HepG2 (cell line): Measurements from ENCODE around the gene CMIP. TPM values are rescaled to one million over a fixed set of nuclear protein-coding genes. Genes with fewer than 3 reads are reported as not detected.
A peak's percentile ranks its signal among the peaks of the same experiment; 100 is the strongest.

Source experiments
- CBX1 ChIP-seq: IDR thresholded peaks from one replicate; pipeline ENCODE4 v1.6.1; 2016; ENCODE audit warnings: antibody characterized with exemption, low read depth
- GATAD2A ChIP-seq: IDR thresholded peaks from 2 replicates; pipeline ENCODE4 v1.6.1; 2016
- GZF1 ChIP-seq: sonication (generic); formaldehyde crosslinking; IDR thresholded peaks from 2 replicates; pipeline ENCODE4 v1.5.1; 2020; ENCODE audit warnings: mild to moderate bottlenecking, missing genetic modification reagents
- JUNB ChIP-seq: sonication (generic); formaldehyde crosslinking; IDR thresholded peaks from 2 replicates; pipeline ENCODE4 v1.8.0; 2022; ENCODE audit warnings: missing genetic modification reagents, mild to moderate bottlenecking, borderline replicate concordance
- KDM1A ChIP-seq: IDR thresholded peaks from 2 replicates; pipeline ENCODE4 v1.6.1; 2016; ENCODE audit warnings: missing compliant biosample characterization
- MIXL1 ChIP-seq: IDR thresholded peaks from 2 replicates; pipeline ENCODE4 v1.6.1; 2016
- NR2F2 ChIP-seq: IDR thresholded peaks from 2 replicates; pipeline ENCODE4 v1.6.1; 2012; ENCODE audit warnings: low read depth, inconsistent platforms, borderline replicate concordance
- POLR2A ChIP-seq, 2 experiments: IDR thresholded peaks; 2 replicates each; pipeline ENCODE4 v1.6.1; 2011; ENCODE audit warnings: low read depth in 2 of 2, low read length in 2 of 2, mild to moderate bottlenecking in 1 of 2, moderate library complexity in 1 of 2; ENCODE audit not compliant: insufficient read depth in 1 of 2
- RNF2 ChIP-seq: fragments of 450-650 bp; conservative IDR thresholded peaks from 2 replicates; pipeline ENCODE4 v1.6.1; 2016; ENCODE audit warnings: low read depth
- SAP130 ChIP-seq: IDR thresholded peaks from 2 replicates; pipeline ENCODE4 v1.6.1; 2016; ENCODE audit warnings: low read depth
- SMAD3 ChIP-seq: sonication (generic); formaldehyde crosslinking; IDR thresholded peaks from 2 replicates; pipeline ENCODE4 v1.4.0; 2020; ENCODE audit warnings: missing genetic modification reagents
- TEAD3 ChIP-seq: optimal IDR thresholded peaks from 2 replicates; pipeline ENCODE3; 2016; ENCODE audit warnings: borderline replicate concordance
- ZBTB7A ChIP-seq: sonication (generic); formaldehyde crosslinking; IDR thresholded peaks from 2 replicates; pipeline ENCODE4 v1.8.0; 2022; ENCODE audit warnings: mild to moderate bottlenecking, missing genetic modification reagents
- ZNF138 ChIP-seq: sonication (generic); formaldehyde crosslinking; IDR thresholded peaks from 2 replicates; pipeline ENCODE4 v1.5.0; 2020; ENCODE audit warnings: mild to moderate bottlenecking, low read depth, missing genetic modification reagents
- ZNF451 ChIP-seq: sonication (generic); formaldehyde crosslinking; IDR thresholded peaks from 2 replicates; pipeline ENCODE4 v1.5.0; 2020; ENCODE audit warnings: mild to moderate bottlenecking, missing genetic modification reagents
- ZNF550 ChIP-seq: sonication (generic); formaldehyde crosslinking; IDR thresholded peaks from 2 replicates; pipeline ENCODE4 v1.4.0; 2020; ENCODE audit warnings: mild to moderate bottlenecking, missing genetic modification reagents, borderline replicate concordance
- ZNF572 ChIP-seq: sonication (generic); formaldehyde crosslinking; IDR thresholded peaks from 2 replicates; pipeline ENCODE4 v1.5.1; 2020; ENCODE audit warnings: mild to moderate bottlenecking, missing genetic modification reagents
- ZNF772 ChIP-seq: sonication (generic); formaldehyde crosslinking; IDR thresholded peaks from 2 replicates; pipeline ENCODE4 v1.5.0; 2020; ENCODE audit warnings: mild to moderate bottlenecking, missing genetic modification reagents
- ZZZ3 ChIP-seq: sonication (generic); formaldehyde crosslinking; IDR thresholded peaks from 2 replicates; pipeline ENCODE4 v1.4.0; 2020; ENCODE audit warnings: missing genetic modification reagents, mild to moderate bottlenecking, borderline replicate concordance
- polyA plus RNA-seq, 8 experiments: library from polyadenylated mRNA; depleted of rRNA in 3 of 8; stranded (reverse) in 7 of 8; unstranded in 1 of 8; fragments of >200 nt; fragmentation: Illumina TruSeq in 4 of 8; extraction: Trizol in 4 of 8; gene quantifications; 2 replicates each; pipeline versions ENCODE4 v1.2.1 to v1.2.3, GENCODE V29; 2011 to 2016; ENCODE audit warnings: low read depth in 4 of 8, missing spikeins in 1 of 8, mixed read lengths in 1 of 8; ENCODE audit not compliant: insufficient read depth in 1 of 8
- total RNA-seq, 5 experiments: library from RNA; depleted of rRNA; stranded (reverse); fragments of >200 nt; fragmentation: Illumina TruSeq; extraction: Trizol; gene quantifications; 2 replicates each; pipeline ENCODE4 v1.2.3, GENCODE V29; 2016; ENCODE audit warnings: low read depth in 1 of 5
- TF ChIP-seq, protein P1 (sequence below): sonication (generic); formaldehyde crosslinking; IDR thresholded peaks from 2 replicates; pipeline ENCODE4 v1.4.0; 2020; ENCODE audit warnings: low read depth, mild to moderate bottlenecking, missing genetic modification reagents
- TF ChIP-seq, protein P2 (sequence below): sonication (generic); formaldehyde crosslinking; IDR thresholded peaks from 2 replicates; pipeline ENCODE4 v1.5.0; 2020; ENCODE audit warnings: mild to moderate bottlenecking, missing genetic modification reagents
- TF ChIP-seq, protein P3 (sequence below): sonication (generic); IDR thresholded peaks from 2 replicates; pipeline ENCODE4 v1.6.1; 2016; ENCODE audit warnings: low read depth, borderline replicate concordance
- TF ChIP-seq, protein P4 (sequence below): fragments of 450-650 bp; IDR thresholded peaks from 2 replicates; pipeline ENCODE4 v1.6.1; 2017
- TF ChIP-seq, protein P5 (sequence below): sonication (generic); formaldehyde crosslinking; IDR thresholded peaks from 2 replicates; pipeline ENCODE4 v1.4.0; 2020; ENCODE audit warnings: missing genetic modification reagents

Gene CMIP
- total and polyA plus RNA-seq, 2 of the 13 experiments (the other 11 are each of a cell fraction or from before 2014, with no cell fraction given): 10.9 to 18.1 TPM

DNA sequence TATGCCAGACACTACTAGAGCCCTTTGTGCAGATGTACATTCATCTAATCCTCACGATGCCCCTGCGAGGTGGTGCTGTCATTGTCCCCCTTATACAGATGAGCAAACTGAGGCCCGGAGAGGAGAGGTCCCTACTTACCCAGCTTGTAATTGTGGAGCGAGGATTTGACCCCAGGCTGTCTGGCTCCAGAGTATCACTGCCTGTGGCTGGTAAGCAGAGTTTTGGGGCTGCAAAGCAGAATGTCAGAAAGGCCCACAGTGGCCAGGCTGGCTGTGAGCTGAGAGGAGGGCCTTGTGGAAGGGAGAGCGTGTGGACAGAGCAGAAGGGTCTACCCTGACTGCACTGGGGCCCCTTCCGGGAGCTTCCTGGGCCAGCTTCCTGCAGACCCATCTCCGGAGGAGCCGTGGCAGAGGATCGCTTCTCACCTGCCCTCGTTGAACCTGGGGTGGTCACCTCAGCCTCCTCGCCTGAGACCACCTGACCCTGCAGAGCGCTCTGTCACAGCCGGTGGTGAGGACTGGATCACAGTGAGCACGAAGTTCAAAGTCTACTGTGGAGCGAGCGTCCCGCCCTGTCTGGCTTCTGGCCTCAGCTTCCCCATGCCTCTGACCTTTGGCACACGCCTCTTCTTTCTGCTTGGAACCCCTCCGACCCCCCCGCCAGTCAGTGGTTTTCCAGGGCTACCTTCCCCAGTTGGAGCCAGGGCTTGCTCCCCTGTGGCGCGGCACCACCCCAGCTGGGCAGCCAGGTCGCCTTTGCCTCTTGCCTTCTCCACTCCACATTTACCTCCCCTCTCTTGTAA, 12.1 kb downstream of the CMIP start (continued):
- TF ChIP-seq, protein P1, sequence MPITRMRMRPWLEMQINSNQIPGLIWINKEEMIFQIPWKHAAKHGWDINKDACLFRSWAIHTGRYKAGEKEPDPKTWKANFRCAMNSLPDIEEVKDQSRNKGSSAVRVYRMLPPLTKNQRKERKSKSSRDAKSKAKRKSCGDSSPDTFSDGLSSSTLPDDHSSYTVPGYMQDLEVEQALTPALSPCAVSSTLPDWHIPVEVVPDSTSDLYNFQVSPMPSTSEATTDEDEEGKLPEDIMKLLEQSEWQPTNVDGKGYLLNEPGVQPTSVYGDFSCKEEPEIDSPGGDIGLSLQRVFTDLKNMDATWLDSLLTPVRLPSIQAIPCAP (CRISPR knock-in tag): no peak
- TF ChIP-seq, protein P2, sequence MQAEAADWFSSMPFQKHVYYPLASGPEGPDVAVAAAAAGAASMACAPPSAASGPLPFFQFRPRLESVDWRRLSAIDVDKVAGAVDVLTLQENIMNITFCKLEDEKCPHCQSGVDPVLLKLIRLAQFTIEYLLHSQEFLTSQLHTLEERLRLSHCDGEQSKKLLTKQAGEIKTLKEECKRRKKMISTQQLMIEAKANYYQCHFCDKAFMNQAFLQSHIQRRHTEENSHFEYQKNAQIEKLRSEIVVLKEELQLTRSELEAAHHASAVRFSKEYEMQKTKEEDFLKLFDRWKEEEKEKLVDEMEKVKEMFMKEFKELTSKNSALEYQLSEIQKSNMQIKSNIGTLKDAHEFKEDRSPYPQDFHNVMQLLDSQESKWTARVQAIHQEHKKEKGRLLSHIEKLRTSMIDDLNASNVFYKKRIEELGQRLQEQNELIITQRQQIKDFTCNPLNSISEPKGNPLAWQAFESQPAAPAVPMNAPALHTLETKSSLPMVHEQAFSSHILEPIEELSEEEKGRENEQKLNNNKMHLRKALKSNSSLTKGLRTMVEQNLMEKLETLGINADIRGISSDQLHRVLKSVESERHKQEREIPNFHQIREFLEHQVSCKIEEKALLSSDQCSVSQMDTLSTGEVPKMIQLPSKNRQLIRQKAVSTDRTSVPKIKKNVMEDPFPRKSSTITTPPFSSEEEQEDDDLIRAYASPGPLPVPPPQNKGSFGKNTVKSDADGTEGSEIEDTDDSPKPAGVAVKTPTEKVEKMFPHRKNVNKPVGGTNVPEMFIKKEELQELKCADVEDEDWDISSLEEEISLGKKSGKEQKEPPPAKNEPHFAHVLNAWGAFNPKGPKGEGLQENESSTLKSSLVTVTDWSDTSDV (CRISPR knock-in tag): no peak
- TF ChIP-seq MIXL1 (CRISPR knock-in tag) (peak; percentile 66; the same call in 1 of the 2 replicates), SAP130 (CRISPR knock-in tag) (peak; percentile 95), RNF2 (peak; percentile 82), SMAD3 (CRISPR knock-in tag) (peak; percentile 91), ZNF451 (CRISPR knock-in tag) (peak; percentile 82; the same call in 1 of the 2 replicates), CBX1 (no peak), KDM1A (CRISPR knock-in tag) (peak; percentile 95), ZNF138 (CRISPR knock-in tag) (peak; percentile 86; the same call in 1 of the 2 replicates), ZBTB7A (CRISPR knock-in tag) (peak; percentile 88), POLR2A (IDR thresholded peaks at IDR 0.05; ENCODE audit: insufficient read depth in 1 of 2, low read depth in 2 of 2, low read length in 2 of 2) (peak; percentile 62 to 63; a peak in 3 of 4 replicates), JUNB (CRISPR knock-in tag) (no peak), NR2F2 (peak; percentile 76; the same call in 1 of the 2 replicates), ZNF572 (CRISPR knock-in tag) (peak; percentile 62; the same call in 1 of the 2 replicates), ZNF772 (CRISPR knock-in tag) (peak; percentile 94; the same call in 1 of the 2 replicates), GZF1 (CRISPR knock-in tag) (0 out of 2 replicates have a peak, but pooled peaks have one; percentile 1), GATAD2A (CRISPR knock-in tag) (peak; percentile 93), ZNF550 (no peak), ZZZ3 (CRISPR knock-in tag) (0 out of 2 replicates have a peak, but pooled peaks have one; percentile 4), TEAD3 (CRISPR knock-in tag) (peak; percentile 78)
- TF ChIP-seq, protein P3, sequence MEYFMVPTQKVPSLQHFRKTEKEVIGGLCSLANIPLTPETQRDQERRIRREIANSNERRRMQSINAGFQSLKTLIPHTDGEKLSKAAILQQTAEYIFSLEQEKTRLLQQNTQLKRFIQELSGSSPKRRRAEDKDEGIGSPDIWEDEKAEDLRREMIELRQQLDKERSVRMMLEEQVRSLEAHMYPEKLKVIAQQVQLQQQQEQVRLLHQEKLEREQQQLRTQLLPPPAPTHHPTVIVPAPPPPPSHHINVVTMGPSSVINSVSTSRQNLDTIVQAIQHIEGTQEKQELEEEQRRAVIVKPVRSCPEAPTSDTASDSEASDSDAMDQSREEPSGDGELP: peak; percentile 77; the same call in 1 of the 2 replicates
- TF ChIP-seq, protein P4, sequence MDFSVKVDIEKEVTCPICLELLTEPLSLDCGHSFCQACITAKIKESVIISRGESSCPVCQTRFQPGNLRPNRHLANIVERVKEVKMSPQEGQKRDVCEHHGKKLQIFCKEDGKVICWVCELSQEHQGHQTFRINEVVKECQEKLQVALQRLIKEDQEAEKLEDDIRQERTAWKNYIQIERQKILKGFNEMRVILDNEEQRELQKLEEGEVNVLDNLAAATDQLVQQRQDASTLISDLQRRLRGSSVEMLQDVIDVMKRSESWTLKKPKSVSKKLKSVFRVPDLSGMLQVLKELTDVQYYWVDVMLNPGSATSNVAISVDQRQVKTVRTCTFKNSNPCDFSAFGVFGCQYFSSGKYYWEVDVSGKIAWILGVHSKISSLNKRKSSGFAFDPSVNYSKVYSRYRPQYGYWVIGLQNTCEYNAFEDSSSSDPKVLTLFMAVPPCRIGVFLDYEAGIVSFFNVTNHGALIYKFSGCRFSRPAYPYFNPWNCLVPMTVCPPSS: no peak
- TF ChIP-seq, protein P5, sequence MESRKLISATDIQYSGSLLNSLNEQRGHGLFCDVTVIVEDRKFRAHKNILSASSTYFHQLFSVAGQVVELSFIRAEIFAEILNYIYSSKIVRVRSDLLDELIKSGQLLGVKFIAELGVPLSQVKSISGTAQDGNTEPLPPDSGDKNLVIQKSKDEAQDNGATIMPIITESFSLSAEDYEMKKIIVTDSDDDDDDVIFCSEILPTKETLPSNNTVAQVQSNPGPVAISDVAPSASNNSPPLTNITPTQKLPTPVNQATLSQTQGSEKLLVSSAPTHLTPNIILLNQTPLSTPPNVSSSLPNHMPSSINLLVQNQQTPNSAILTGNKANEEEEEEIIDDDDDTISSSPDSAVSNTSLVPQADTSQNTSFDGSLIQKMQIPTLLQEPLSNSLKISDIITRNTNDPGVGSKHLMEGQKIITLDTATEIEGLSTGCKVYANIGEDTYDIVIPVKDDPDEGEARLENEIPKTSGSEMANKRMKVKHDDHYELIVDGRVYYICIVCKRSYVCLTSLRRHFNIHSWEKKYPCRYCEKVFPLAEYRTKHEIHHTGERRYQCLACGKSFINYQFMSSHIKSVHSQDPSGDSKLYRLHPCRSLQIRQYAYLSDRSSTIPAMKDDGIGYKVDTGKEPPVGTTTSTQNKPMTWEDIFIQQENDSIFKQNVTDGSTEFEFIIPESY (CRISPR knock-in tag): peak; percentile 56
